B cell (primary cell): ENCODE results near the gene ODF2. TPM values are rescaled to one million over a fixed set of nuclear protein-coding genes. Genes with fewer than 3 reads are reported as not detected.

Experiments
- ATAC-seq: fragments of 200-7000 bp; cut with Tn5 transposase; one replicate; pipeline ENCODE4 v1.10.0; 2021; ENCODE audit warnings: low read depth, mild to moderate bottlenecking, moderate number of reproducible peaks, moderate library complexity
- CTCF ChIA-PET: fragments of 350-600 bp; sonication (Branson Sonifier 250); formaldehyde crosslinking; loops from one replicate; lab custom pipeline; 2021; ENCODE audit warnings: antibody characterized with exemption, inconsistent platforms; lab: Charles Lee
- POLR2A ChIA-PET: fragments of 350-600 bp; sonication (Branson Sonifier 250); formaldehyde crosslinking; loops from one replicate; lab custom pipeline; 2021; ENCODE audit warnings: antibody characterized with exemption; lab: Charles Lee
- DNase-seq: peaks from one replicate; pipeline ENCODE4 v3.0.0; 2013
- H2AFZ ChIP-seq: 2 replicates; pipeline ENCODE4 v1.6.1; 2012; ENCODE audit warnings: mild to moderate bottlenecking, low read depth, low read length; ENCODE audit not compliant: insufficient read depth, poor library complexity, severe bottlenecking
- H3K27ac ChIP-seq, 2 donors: 1 replicate in 1 of 2; 2 replicates in 1 of 2; pipeline ENCODE4 v1.5.1; 2012 to 2013; ENCODE audit warnings: low read length in 2 of 2, mild to moderate bottlenecking in 2 of 2, moderate library complexity in 1 of 2
- H3K27me3 ChIP-seq, 4 experiments: fragments of 200-600 bp in 1 of 4; sonication (generic) in 1 of 4; replicated peaks in 1 of 4; 1 replicate in 2 of 4; 2 replicates in 2 of 4; pipeline versions ENCODE4 v1.6.1 to v1.7.0; 2013 to 2016; ENCODE audit warnings: low read length in 3 of 4, mild to moderate bottlenecking in 2 of 4, mixed read lengths in 1 of 4, moderate library complexity in 1 of 4; ENCODE audit not compliant: insufficient read depth in 4 of 4, control insufficient read depth in 3 of 4; ENCODE audit errors: control extremely low read depth in 1 of 4
- H3K36me3 ChIP-seq, 2 experiments: replicated peaks in 1 of 2; 1 replicate in 1 of 2; 2 replicates in 1 of 2; pipeline versions ENCODE4 v1.6.1 to v1.7.1; 2013; ENCODE audit warnings: low read length in 1 of 2; ENCODE audit not compliant: insufficient read depth in 2 of 2, control insufficient read depth in 1 of 2; ENCODE audit errors: control extremely low read depth in 1 of 2, extremely low read depth in 1 of 2
- H3K4me1 ChIP-seq, 2 donors: fragments of 200-600 bp in 1 of 2; sonication (generic) in 1 of 2; 1 replicate in 1 of 2; 2 replicates in 1 of 2; pipeline versions ENCODE4 v1.5.1 to v1.6.1; 2013 to 2017; ENCODE audit warnings: low read length in 2 of 2; ENCODE audit not compliant: control insufficient read depth in 2 of 2, insufficient read depth in 2 of 2
- H3K4me2 ChIP-seq: replicated peaks from 2 replicates; pipeline ENCODE3; 2012; ENCODE audit warnings: mild to moderate bottlenecking, low read depth, low read length; ENCODE audit not compliant: poor library complexity, severe bottlenecking
- H3K4me3 ChIP-seq, 5 experiments: fragments of 200-600 bp in 1 of 5; sonication (generic) in 1 of 5; 1 replicate in 3 of 5; 2 replicates in 2 of 5; pipeline versions ENCODE4 v1.5.1 to v1.7.0; 2011 to 2016; ENCODE audit warnings: low read length in 4 of 5, mild to moderate bottlenecking in 4 of 5, low read depth in 2 of 5, control low read depth in 1 of 5, moderate library complexity in 1 of 5; ENCODE audit not compliant: insufficient read depth in 1 of 5; ENCODE audit errors: control extremely low read depth in 1 of 5, extremely low read depth in 1 of 5
- H3K79me2 ChIP-seq: fragments of 200-600 bp; sonication (generic); one replicate; pipeline ENCODE4 v1.6.0; 2016; ENCODE audit warnings: low read length; ENCODE audit not compliant: control insufficient read depth, insufficient read depth
- H3K9ac ChIP-seq: fragments of 200-600 bp; sonication (generic); 2 replicates; pipeline ENCODE4 v1.6.1; 2017; ENCODE audit warnings: mild to moderate bottlenecking, low read length, moderate library complexity
- H3K9me3 ChIP-seq, 3 donors: one replicate each; pipeline versions ENCODE4 v1.6.1 to v1.7.1; 2013; ENCODE audit warnings: low read length in 2 of 3; ENCODE audit not compliant: control insufficient read depth in 2 of 3, insufficient read depth in 1 of 3; ENCODE audit errors: control extremely low read depth in 1 of 3
- H4K20me1 ChIP-seq: 2 replicates; pipeline ENCODE4 v1.6.0; 2012; ENCODE audit warnings: mild to moderate bottlenecking, low read length; ENCODE audit not compliant: insufficient read depth, control insufficient read depth, poor library complexity, severe bottlenecking
- H3K27ac Mint-ChIP-seq: one replicate; pipeline ENCODE4 v1.8.0; 2021; ENCODE audit warnings: mixed read lengths
- H3K27me3 Mint-ChIP-seq: one replicate; pipeline ENCODE4 v1.8.0; 2021; ENCODE audit warnings: mixed read lengths
- H3K4me1 Mint-ChIP-seq: one replicate; pipeline ENCODE4 v1.8.0; 2021; ENCODE audit warnings: mixed read lengths
- H3K4me3 Mint-ChIP-seq: one replicate; pipeline ENCODE4 v1.8.0; 2021; ENCODE audit warnings: mixed read lengths
- H3K9me3 Mint-ChIP-seq: one replicate; pipeline ENCODE4 v1.8.0; 2022; ENCODE audit warnings: mixed read lengths; ENCODE audit not compliant: insufficient read depth
- CTCF ChIP-seq: fragments of 200-600 bp; IDR thresholded peaks from one replicate; pipeline ENCODE4 v1.8.0; 2022; ENCODE audit warnings: antibody characterized with exemption, mild to moderate bottlenecking
- EZH2 ChIP-seq: IDR thresholded peaks from 2 replicates; pipeline ENCODE4 v1.6.1; 2012; ENCODE audit warnings: borderline replicate concordance, low read depth, mild to moderate bottlenecking, moderate library complexity, low read length; ENCODE audit not compliant: insufficient read depth, poor library complexity, severe bottlenecking
- WGBS: methylation state at CpG from one replicate; pipeline ENCODE4 v1.1.5; 2013; ENCODE audit warnings: missing lambda C conversion rate; ENCODE audit not compliant: insufficient coverage; 5-methylcytosine and 5-hydroxymethylcytosine counted together
- intact Hi-C: fragments of 100-400 bp; cut with micrococcal nuclease; formaldehyde crosslinking; loops from one replicate; pipeline ENCODE4 v1.10.0; 2022
- polyA plus RNA-seq: library from polyadenylated mRNA; depleted of rRNA; stranded (reverse); fragments of >200 nt; gene quantifications from 2 replicates; pipeline ENCODE4 v1.2.3, GENCODE V29; 2012
- total RNA-seq, 2 donors: library from RNA; stranded (reverse); fragments of 120-200 nt in 1 of 2; gene quantifications; 1 replicate in 1 of 2; 2 replicates in 1 of 2; pipeline versions ENCODE4 v1.2.3 to v1.2.4, GENCODE V29; 2013 to 2022

ODF2 gene
- total and polyA plus RNA-seq, 2 donors (not counting 1 experiment from before 2014, with no cell fraction given), result 30.1 to 42.9 TPM

GRCh38 chr9:128424268-128424780 is 31.5 kb upstream of the ODF2 start:
- Mint-ChIP-seq H3K4me1 (peaks cover 7% of the 10 kb centered on the region), H3K27me3 (no peaks in the 10 kb centered on the region), H3K9me3 (no peaks in the 10 kb centered on the region), H3K27ac (no peak overlapping the region), H3K4me3 (no peak overlapping the region)
- WGBS, result 94% methylated on average over 14 of the region's 15 CpGs
- Histone ChIP-seq H3K79me2 (no peaks in the 10 kb centered on the region), H3K4me1 (peaks cover 15% of the 10 kb centered on the region in 2 donors), H3K9me3 (peaks cover 0 to 4% (median 0%) of the 10 kb centered on the region in 3 donors), H3K4me2 (no peak overlapping the region), H4K20me1 (no peaks in the 10 kb centered on the region), H3K27ac (no peak overlapping the region), H3K9ac (no peak overlapping the region), H3K4me3 (no peak overlapping the region), H2AFZ (no peak overlapping the region), H3K36me3 (no peaks in the 10 kb centered on the region), H3K27me3 (peaks cover 0 to 16% (median 2%) of the 10 kb centered on the region in 4 experiments)
- no peak for ATAC-seq
- ChIA-PET CTCF (interaction anchor here (1.0 kb wide), 1 partner anchor 470 kb away, joined by 5 read pairs; no protein-coding TSS in a partner anchor), POLR2A (no interaction called here)
- no peak for TF ChIP-seq EZH2
- TF ChIP-seq CTCF, result no peak
- intact Hi-C loops, result no loop called here
- no peak for DNase-seq

- no peak overlapping the region for H3K4me3 Mint-ChIP-seq
- H3K9me3 Mint-ChIP-seq, result no peaks in the 10 kb centered on the region
- H3K36me3 ChIP-seq, result no peaks in the 10 kb centered on the region
- H3K27me3 Mint-ChIP-seq, result no peaks in the 10 kb centered on the region
- H3K9me3 ChIP-seq, result no peaks in the 10 kb centered on the region
- ATAC-seq (no peak), DNase-seq (no peak)
- ChIA-PET CTCF (interaction anchor here (1.2 kb wide), 1 partner anchor 9 kb away, joined by 12 read pairs; the partner anchor contains the start of gene CERCAM), POLR2A (no interaction called here)
- H3K4me1 ChIP-seq, result no peaks in the 10 kb centered on the region
- H3K27ac Mint-ChIP-seq, result no peak overlapping the region
- no peak overlapping the region for H3K9ac ChIP-seq
- TF ChIP-seq CTCF (no peak), EZH2 (no peak)
- H3K79me2 ChIP-seq, result no peaks in the 10 kb centered on the region
- WGBS, result 91% methylated on average over 20 of the region's 22 CpGs
- H3K27me3 ChIP-seq, result no peaks in the 10 kb centered on the region
- H3K4me3 ChIP-seq, result no peak overlapping the region
- H3K4me2 ChIP-seq, result no peak overlapping the region
- no peaks in the 10 kb centered on the region for H3K4me1 Mint-ChIP-seq
- H4K20me1 ChIP-seq, result no peaks in the 10 kb centered on the region
- H2AFZ ChIP-seq, result no peak overlapping the region
- H3K27ac ChIP-seq, result no peak overlapping the region
- intact Hi-C loops, result no loop called here
These were observed 26.9 kb upstream of the ODF2 start for GRCh38 chr9:128428644-128429512.
